Stomach (tissue), 9 donors: ENCODE measurements around the gene MYOM1. TPM values are rescaled to one million over a fixed set of nuclear protein-coding genes. Genes with fewer than 3 reads are reported as not detected.

Experiments used
- DNase-seq, 2 donors: peaks; one replicate each; pipeline versions ENCODE4 v3.0.0 to v3.0.0-alpha.2; 2013 to 2019
- H3K27ac ChIP-seq, 5 donors: fragments of 200-600 bp in 4 of 5; sonication (generic) in 4 of 5; one replicate each; pipeline ENCODE4 v1.5.1; 2013 to 2019; ENCODE audit warnings: mild to moderate bottlenecking in 1 of 5, moderate library complexity in 1 of 5
- H3K27me3 ChIP-seq, 3 donors: fragments of 200-600 bp; sonication (generic); one replicate each; pipeline ENCODE4 v1.5.1; 2017 to 2019; ENCODE audit warnings: mixed run types in 1 of 3
- H3K36me3 ChIP-seq, 4 donors: fragments of 200-600 bp; sonication (generic); 1 replicate in 3 of 4; 2 replicates in 1 of 4; pipeline ENCODE4 v1.5.1; 2016 to 2019
- H3K4me1 ChIP-seq, 4 donors: fragments of 200-600 bp; sonication (generic); one replicate each; pipeline ENCODE4 v1.5.1; 2016 to 2019
- H3K4me3 ChIP-seq, 4 donors: fragments of 200-600 bp; sonication (generic) in 3 of 4; one replicate each; pipeline ENCODE4 v1.5.1; 2016 to 2019; ENCODE audit warnings: mild to moderate bottlenecking in 1 of 4
- H3K9me3 ChIP-seq, 4 donors: fragments of 200-600 bp; sonication (generic); one replicate each; pipeline ENCODE4 v1.5.1; 2016 to 2019
- EP300 ChIP-seq: sonication (generic); formaldehyde crosslinking; IDR thresholded peaks from one replicate; pipeline ENCODE4 v1.6.1; 2017; ENCODE audit warnings: antibody characterized with exemption
- POLR2A ChIP-seq, 4 donors: fragments of 450-650 bp; IDR thresholded peaks; one replicate each; pipeline ENCODE4 v1.6.1; 2016; ENCODE audit warnings: antibody characterized with exemption in 4 of 4, control low read depth in 2 of 4, mild to moderate bottlenecking in 1 of 4, moderate library complexity in 1 of 4
- POLR2AphosphoS5 ChIP-seq, 3 donors: sonication (generic); formaldehyde crosslinking; IDR thresholded peaks; one replicate each; pipeline ENCODE4 v1.6.1; 2016; ENCODE audit warnings: antibody characterized with exemption in 3 of 3
- WGBS, 5 donors: extraction: QIAGEN DNeasy Blood & Tissue Kit in 3 of 5; methylation state at CpG; one replicate each; pipeline versions ENCODE4 v1.1.5 to v1.1.7; 2013 to 2018; 5-methylcytosine and 5-hydroxymethylcytosine counted together
- intact Hi-C: fragments of 100-400 bp; cut with DNase I; formaldehyde crosslinking; loops from one replicate; pipeline ENCODE4 v1.15.1; 2023; ENCODE audit warnings: low total_unique reads
- polyA plus RNA-seq, 3 donors: library from polyadenylated mRNA; stranded (reverse); fragments of 200-250 nt; gene quantifications; one replicate each; pipeline ENCODE4 v1.2.3, GENCODE V29; 2013
- total RNA-seq, 5 donors: library from RNA; depleted of rRNA; stranded (reverse); fragments of >200 nt; gene quantifications; one replicate each; pipeline versions ENCODE4 v1.1.0 to v1.2.3, GENCODE V29; 2014 to 2016
- TF ChIP-seq, protein P1 (sequence below), 7 experiments: fragments of 450-650 bp in 4 of 7; fragments of 200-600 bp in 3 of 7; sonication (generic) in 3 of 7; IDR thresholded peaks; one replicate each; pipeline ENCODE4 v1.5.1; 2016 to 2019; ENCODE audit warnings: antibody characterized with exemption in 7 of 7, control low read depth in 2 of 7, mild to moderate bottlenecking in 1 of 7
- donor health status: healthy with polysubstance abuse.
- donor health status: Bipolar disorder and iron deficiency.
- donor health status: healthy.

Gene MYOM1
- total and polyA plus RNA-seq, 8 donors = 1.2 to 37.9 (median 3.5) TPM

DNA sequence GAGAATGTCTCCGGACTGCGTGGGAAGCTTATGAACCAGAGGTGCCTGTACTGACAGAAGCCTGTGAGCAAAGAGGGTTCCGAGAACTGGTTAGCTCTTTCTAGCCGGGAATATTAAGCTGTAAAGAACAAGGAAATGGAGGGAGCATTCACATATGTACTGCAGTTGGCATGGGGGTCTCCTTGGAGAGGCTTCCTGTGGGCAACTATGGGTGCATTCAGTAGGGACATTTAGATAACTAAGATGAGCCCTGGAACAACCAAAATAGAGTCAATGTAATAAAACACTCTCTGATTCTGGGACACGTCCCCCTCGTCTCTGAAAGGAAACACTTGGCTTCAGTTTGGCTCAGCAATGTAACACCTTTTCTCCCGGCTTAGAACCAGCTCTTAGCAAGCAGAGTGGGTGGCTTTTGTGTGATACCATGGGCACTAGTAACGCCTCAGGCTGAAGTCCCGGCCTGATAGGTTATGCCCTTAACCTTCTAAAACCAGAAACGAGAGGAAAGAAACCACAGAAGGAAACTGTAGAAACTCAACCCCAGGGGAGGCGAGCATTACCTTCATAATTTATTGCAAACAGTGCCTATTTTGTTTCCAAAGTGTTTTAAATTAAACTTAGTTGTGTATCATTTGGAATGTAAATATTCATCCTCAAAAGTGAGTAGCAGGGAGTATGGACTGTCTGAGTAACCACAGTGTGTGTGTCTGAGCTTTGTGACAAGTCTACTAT lies 158.0 kb downstream of the MYOM1 start:
- no peaks in the 10 kb centered on the region for H3K36me3 ChIP-seq
- no peaks in the 10 kb centered on the region for H3K9me3 ChIP-seq
- H3K4me3 ChIP-seq = no peak overlapping the region
- 61 to 74% (median 68%) methylated on average over 11 of the region's 11 CpGs for WGBS, 5 donors
- DNase-seq = no peak
- peak overlapping the region in 4 of 5 donors; percentile 55 to 72 (median 64) for H3K27ac ChIP-seq
- H3K27me3 ChIP-seq = no peaks in the 10 kb centered on the region
- no peak for TF ChIP-seq POLR2A (IDR thresholded peaks at IDR 0.05)
- no peak for TF ChIP-seq POLR2AphosphoS5 (IDR thresholded peaks at IDR 0.05)
- TF ChIP-seq EP300 = no peak
- TF ChIP-seq, protein P1, sequence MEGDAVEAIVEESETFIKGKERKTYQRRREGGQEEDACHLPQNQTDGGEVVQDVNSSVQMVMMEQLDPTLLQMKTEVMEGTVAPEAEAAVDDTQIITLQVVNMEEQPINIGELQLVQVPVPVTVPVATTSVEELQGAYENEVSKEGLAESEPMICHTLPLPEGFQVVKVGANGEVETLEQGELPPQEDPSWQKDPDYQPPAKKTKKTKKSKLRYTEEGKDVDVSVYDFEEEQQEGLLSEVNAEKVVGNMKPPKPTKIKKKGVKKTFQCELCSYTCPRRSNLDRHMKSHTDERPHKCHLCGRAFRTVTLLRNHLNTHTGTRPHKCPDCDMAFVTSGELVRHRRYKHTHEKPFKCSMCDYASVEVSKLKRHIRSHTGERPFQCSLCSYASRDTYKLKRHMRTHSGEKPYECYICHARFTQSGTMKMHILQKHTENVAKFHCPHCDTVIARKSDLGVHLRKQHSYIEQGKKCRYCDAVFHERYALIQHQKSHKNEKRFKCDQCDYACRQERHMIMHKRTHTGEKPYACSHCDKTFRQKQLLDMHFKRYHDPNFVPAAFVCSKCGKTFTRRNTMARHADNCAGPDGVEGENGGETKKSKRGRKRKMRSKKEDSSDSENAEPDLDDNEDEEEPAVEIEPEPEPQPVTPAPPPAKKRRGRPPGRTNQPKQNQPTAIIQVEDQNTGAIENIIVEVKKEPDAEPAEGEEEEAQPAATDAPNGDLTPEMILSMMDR (IDR thresholded peaks at IDR 0.05) = no peak
- H3K4me1 ChIP-seq = peaks cover 0 to 52% (median 24%) of the 10 kb centered on the region in 4 donors
- intact Hi-C loops = loop anchor here (10.0 kb wide), 1 partner anchor 127 kb away; no protein-coding TSS in a partner anchor

- no peak overlapping the region for H3K4me3 ChIP-seq
- intact Hi-C loops = loop anchor here (10.0 kb wide), 1 partner anchor 126 kb away; no protein-coding TSS in a partner anchor
- H3K9me3 ChIP-seq = no peaks in the 10 kb centered on the region
- no peaks in the 10 kb centered on the region for H3K36me3 ChIP-seq
- peak overlapping the region; percentile 32 to 72 (median 63) for H3K27ac ChIP-seq
- WGBS, 5 donors = 78 to 85% (median 79%) methylated on average over 15 of the region's 15 CpGs
- TF ChIP-seq POLR2AphosphoS5 (IDR thresholded peaks at IDR 0.05) = no peak
- TF ChIP-seq, protein P1 (IDR thresholded peaks at IDR 0.05) = no peak
- no peak for TF ChIP-seq POLR2A (IDR thresholded peaks at IDR 0.05)
- TF ChIP-seq EP300 = no peak
- no peaks in the 10 kb centered on the region for H3K27me3 ChIP-seq
- peak in 1 of 2 donors; percentile 48 for DNase-seq
- H3K4me1 ChIP-seq = peaks cover 0 to 59% (median 28%) of the 10 kb centered on the region in 4 donors
Observed at GRCh38 chr18:3060667-3061580, 158.8 kb downstream of the MYOM1 start.

DNA sequence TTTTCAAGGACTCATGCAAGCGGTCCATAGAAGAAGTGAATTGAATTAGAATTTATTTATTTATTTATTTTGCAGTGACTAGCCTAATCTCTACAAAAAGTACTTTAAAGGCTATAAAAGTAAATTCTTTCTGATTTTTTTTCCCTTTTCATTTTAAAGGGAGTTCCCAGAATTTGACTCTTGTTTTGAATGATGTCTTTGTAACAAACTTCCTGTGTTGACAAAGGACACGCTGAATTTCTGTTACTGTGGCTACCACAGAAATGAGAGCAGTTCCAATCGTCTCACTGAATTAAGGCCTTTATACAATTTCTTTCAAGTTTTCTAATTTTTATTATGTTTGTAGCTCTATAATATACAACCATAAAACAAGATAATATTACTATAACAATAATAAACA lies 160.5 kb downstream of the MYOM1 start:
- no peaks in the 10 kb centered on the region for H3K9me3 ChIP-seq
- H3K4me1 ChIP-seq = peaks cover 0 to 68% (median 32%) of the 10 kb centered on the region in 4 donors
- WGBS, 5 donors = 49 to 70% (median 64%) methylated on average over 3 of the region's 3 CpGs
- no peaks in the 10 kb centered on the region for H3K27me3 ChIP-seq
- no peak overlapping the region for H3K4me3 ChIP-seq
- DNase-seq = peak in 1 of 2 donors; percentile 68
- peak overlapping the region in 4 of 5 donors; percentile 55 to 72 (median 64) for H3K27ac ChIP-seq
- TF ChIP-seq EP300 = no peak
- TF ChIP-seq, protein P1 (IDR thresholded peaks at IDR 0.05) = no peak
- no peak for TF ChIP-seq POLR2AphosphoS5 (IDR thresholded peaks at IDR 0.05)
- intact Hi-C loops = no loop called here
- no peaks in the 10 kb centered on the region for H3K36me3 ChIP-seq
